Upper lobe of left lung (tissue), 4 donors: ENCODE measurements around the gene MYL7.

Experiments used
- CTCF ChIP-seq, 6 experiments: fragments of 450-650 bp in 4 of 6; fragments of 200-600 bp in 2 of 6; sonication (generic) in 2 of 6; IDR thresholded peaks; one replicate each; pipeline ENCODE4 v1.5.1; 2016 to 2019; ENCODE audit warnings: antibody characterized with exemption in 6 of 6
- EP300 ChIP-seq, 4 donors: sonication (generic); formaldehyde crosslinking; IDR thresholded peaks; one replicate each; pipeline ENCODE4 v1.5.1; 2017; ENCODE audit warnings: antibody characterized with exemption in 4 of 4, control low read depth in 2 of 4
- POLR2A ChIP-seq, 4 donors: fragments of 450-650 bp; IDR thresholded peaks; one replicate each; pipeline ENCODE4 v1.5.1; 2016 to 2017; ENCODE audit warnings: antibody characterized with exemption in 4 of 4, mild to moderate bottlenecking in 2 of 4

GRCh38 chr7:44180631-44181030 is 39.5 kb upstream of the MYL7 start:
- TF ChIP-seq CTCF (IDR thresholded peaks at IDR 0.05), result no peak
- no peak for TF ChIP-seq POLR2A (IDR thresholded peaks at IDR 0.05)
- no peak for TF ChIP-seq EP300 (IDR thresholded peaks at IDR 0.05)
